ENCODE data around the gene PGAP1.

PGAP1 gene

DNA sequence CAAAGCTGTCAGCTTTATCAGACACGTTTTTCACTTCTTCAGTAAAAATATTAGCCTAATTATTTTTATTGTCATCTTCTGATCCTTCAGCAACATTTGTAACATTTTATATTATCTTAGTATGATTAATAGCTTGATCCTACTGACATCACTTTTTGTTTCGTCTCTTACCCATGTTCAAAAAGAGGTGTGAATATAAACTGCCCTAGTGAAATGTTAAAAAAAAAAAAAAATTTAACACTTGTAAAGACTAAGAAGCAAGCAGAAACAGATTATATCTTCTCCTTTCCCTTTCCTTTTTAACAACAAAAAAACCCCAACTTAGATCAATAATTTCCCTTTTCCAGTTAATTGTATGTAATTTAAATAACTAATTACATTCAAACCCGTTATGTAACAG, 81.1 kb downstream of the PGAP1 start:
- no peak overlapping the region for H3K4me2 ChIP-seq (ENCODE audit: low read depth, low read length, poor library complexity, severe bottlenecking)
- H3K9me3 ChIP-seq (ENCODE audit: insufficient read depth, low read depth, low read length): no peaks in the 10 kb centered on the region
- no peaks in the 10 kb centered on the region for H3K79me2 ChIP-seq (ENCODE audit: insufficient read depth, low read length)
- no peak overlapping the region for H3K4me3 ChIP-seq (ENCODE audit: low read length, poor library complexity, severe bottlenecking)
- peaks cover 26% of the 10 kb centered on the region for H3K36me3 ChIP-seq (ENCODE audit: insufficient read depth, low read length)
- no peak overlapping the region for H3K9ac ChIP-seq (ENCODE audit: low read depth, low read length, poor library complexity, severe bottlenecking)
- TF ChIP-seq EZH2phosphoT487 (IDR thresholded peaks at IDR 0.05; ENCODE audit: borderline replicate concordance): no peak
- no peak overlapping the region for H2AFZ ChIP-seq (ENCODE audit: low read length)
- no peaks in the 10 kb centered on the region for H3K9me2 ChIP-seq (replicated peaks; ENCODE audit: low read depth, low read length)
- no peaks in the 10 kb centered on the region for H4K20me1 ChIP-seq (ENCODE audit: insufficient read depth, low read length, poor library complexity, severe bottlenecking)
- no peaks in the 10 kb centered on the region for H3K27me3 ChIP-seq (ENCODE audit: insufficient read depth, low read length, poor library complexity, severe bottlenecking)
- H3F3A ChIP-seq (ENCODE audit: low read depth): 0 out of 2 replicates have a peak, but pooled peaks cover 3% of the 10 kb centered on the region
- peaks cover 12% of the 10 kb centered on the region for H3K4me1 ChIP-seq (ENCODE audit: insufficient read depth, low read length, poor library complexity, severe bottlenecking)

- Histone ChIP-seq H3F3A (ENCODE audit: low read depth) (0 out of 2 replicates have a peak, but pooled peaks cover 3% of the 10 kb centered on the region), H3K9me2 (replicated peaks; ENCODE audit: low read depth, low read length) (no peaks in the 10 kb centered on the region), H3K4me3 (ENCODE audit: low read length, poor library complexity, severe bottlenecking) (no peak overlapping the region), H3K4me1 (ENCODE audit: insufficient read depth, low read length, poor library complexity, severe bottlenecking) (no peaks in the 10 kb centered on the region), H3K79me2 (ENCODE audit: insufficient read depth, low read length) (no peaks in the 10 kb centered on the region), H2AFZ (ENCODE audit: low read length) (no peak overlapping the region), H3K9me3 (ENCODE audit: insufficient read depth, low read depth, low read length) (no peaks in the 10 kb centered on the region), H3K4me2 (ENCODE audit: low read depth, low read length, poor library complexity, severe bottlenecking) (no peak overlapping the region), H3K9ac (ENCODE audit: low read depth, low read length, poor library complexity, severe bottlenecking) (no peak overlapping the region), H4K20me1 (ENCODE audit: insufficient read depth, low read length, poor library complexity, severe bottlenecking) (no peaks in the 10 kb centered on the region), H3K27me3 (ENCODE audit: insufficient read depth, low read length, poor library complexity, severe bottlenecking) (no peaks in the 10 kb centered on the region), H3K36me3 (ENCODE audit: insufficient read depth, low read length) (peaks cover 40% of the 10 kb centered on the region; the same call in 1 of the 2 replicates)
- TF ChIP-seq, protein P1, sequence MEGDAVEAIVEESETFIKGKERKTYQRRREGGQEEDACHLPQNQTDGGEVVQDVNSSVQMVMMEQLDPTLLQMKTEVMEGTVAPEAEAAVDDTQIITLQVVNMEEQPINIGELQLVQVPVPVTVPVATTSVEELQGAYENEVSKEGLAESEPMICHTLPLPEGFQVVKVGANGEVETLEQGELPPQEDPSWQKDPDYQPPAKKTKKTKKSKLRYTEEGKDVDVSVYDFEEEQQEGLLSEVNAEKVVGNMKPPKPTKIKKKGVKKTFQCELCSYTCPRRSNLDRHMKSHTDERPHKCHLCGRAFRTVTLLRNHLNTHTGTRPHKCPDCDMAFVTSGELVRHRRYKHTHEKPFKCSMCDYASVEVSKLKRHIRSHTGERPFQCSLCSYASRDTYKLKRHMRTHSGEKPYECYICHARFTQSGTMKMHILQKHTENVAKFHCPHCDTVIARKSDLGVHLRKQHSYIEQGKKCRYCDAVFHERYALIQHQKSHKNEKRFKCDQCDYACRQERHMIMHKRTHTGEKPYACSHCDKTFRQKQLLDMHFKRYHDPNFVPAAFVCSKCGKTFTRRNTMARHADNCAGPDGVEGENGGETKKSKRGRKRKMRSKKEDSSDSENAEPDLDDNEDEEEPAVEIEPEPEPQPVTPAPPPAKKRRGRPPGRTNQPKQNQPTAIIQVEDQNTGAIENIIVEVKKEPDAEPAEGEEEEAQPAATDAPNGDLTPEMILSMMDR (conservative IDR thresholded peaks at IDR 0.05; ENCODE audit: low read length): no peak
- TF ChIP-seq EZH2phosphoT487 (IDR thresholded peaks at IDR 0.05; ENCODE audit: borderline replicate concordance): no peak
Measured at GRCh38 chr2:196840171-196840570, 86.3 kb downstream of the PGAP1 start.

DNA sequence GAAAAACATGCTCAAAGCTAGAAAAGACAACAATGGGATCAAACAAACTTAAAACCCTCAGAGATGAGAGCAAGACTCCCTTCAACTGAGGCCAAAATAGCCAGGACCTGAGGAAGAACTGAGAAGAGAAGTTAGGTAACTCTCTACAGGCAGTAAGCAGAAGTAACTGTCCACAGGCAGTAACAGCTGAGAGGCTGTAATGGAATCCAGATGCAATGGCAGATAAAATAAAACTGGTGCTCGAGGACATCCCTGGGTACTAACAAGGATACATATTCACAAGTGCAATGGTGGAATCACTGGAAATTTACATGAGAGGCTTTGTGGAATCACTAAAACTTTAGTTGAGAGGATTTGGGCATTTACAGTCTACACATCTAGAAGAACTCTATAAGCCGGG, 86.9 kb downstream of the PGAP1 start:
- Histone ChIP-seq H3K9me3 (ENCODE audit: insufficient read depth, low read depth, low read length) (no peaks in the 10 kb centered on the region), H3K4me2 (ENCODE audit: low read depth, low read length, poor library complexity, severe bottlenecking) (no peak overlapping the region), H3F3A (ENCODE audit: low read depth) (0 out of 2 replicates have a peak, but pooled peaks cover 3% of the 10 kb centered on the region), H3K9me2 (replicated peaks; ENCODE audit: low read depth, low read length) (no peaks in the 10 kb centered on the region), H3K27me3 (ENCODE audit: insufficient read depth, low read length, poor library complexity, severe bottlenecking) (no peaks in the 10 kb centered on the region), H3K4me1 (ENCODE audit: insufficient read depth, low read length, poor library complexity, severe bottlenecking) (no peaks in the 10 kb centered on the region), H3K36me3 (ENCODE audit: insufficient read depth, low read length) (peaks cover 40% of the 10 kb centered on the region; the same call in 1 of the 2 replicates), H2AFZ (ENCODE audit: low read length) (no peak overlapping the region), H4K20me1 (ENCODE audit: insufficient read depth, low read length, poor library complexity, severe bottlenecking) (no peaks in the 10 kb centered on the region), H3K4me3 (ENCODE audit: low read length, poor library complexity, severe bottlenecking) (no peak overlapping the region), H3K79me2 (ENCODE audit: insufficient read depth, low read length) (no peaks in the 10 kb centered on the region), H3K9ac (ENCODE audit: low read depth, low read length, poor library complexity, severe bottlenecking) (no peak overlapping the region)
- TF ChIP-seq, protein P1 (conservative IDR thresholded peaks at IDR 0.05; ENCODE audit: low read length): no peak
- TF ChIP-seq EZH2phosphoT487 (IDR thresholded peaks at IDR 0.05; ENCODE audit: borderline replicate concordance): no peak

- Histone ChIP-seq H3K9me3 (ENCODE audit: insufficient read depth, low read depth, low read length) (no peaks in the 10 kb centered on the region), H3K27me3 (ENCODE audit: insufficient read depth, low read length, poor library complexity, severe bottlenecking) (no peaks in the 10 kb centered on the region), H3K4me1 (ENCODE audit: insufficient read depth, low read length, poor library complexity, severe bottlenecking) (no peaks in the 10 kb centered on the region), H2AFZ (ENCODE audit: low read length) (no peak overlapping the region), H4K20me1 (ENCODE audit: insufficient read depth, low read length, poor library complexity, severe bottlenecking) (no peaks in the 10 kb centered on the region), H3K79me2 (ENCODE audit: insufficient read depth, low read length) (no peaks in the 10 kb centered on the region), H3K36me3 (ENCODE audit: insufficient read depth, low read length) (peaks cover 26% of the 10 kb centered on the region; the same call in 1 of the 2 replicates), H3K9me2 (replicated peaks; ENCODE audit: low read depth, low read length) (no peaks in the 10 kb centered on the region), H3F3A (ENCODE audit: low read depth) (no peaks in the 10 kb centered on the region), H3K4me2 (ENCODE audit: low read depth, low read length, poor library complexity, severe bottlenecking) (no peak overlapping the region), H3K9ac (ENCODE audit: low read depth, low read length, poor library complexity, severe bottlenecking) (no peak overlapping the region), H3K4me3 (ENCODE audit: low read length, poor library complexity, severe bottlenecking) (no peak overlapping the region)
- no peak for TF ChIP-seq EZH2phosphoT487 (IDR thresholded peaks at IDR 0.05; ENCODE audit: borderline replicate concordance)
- TF ChIP-seq, protein P1 (conservative IDR thresholded peaks at IDR 0.05; ENCODE audit: low read length): no peak
Measured at GRCh38 chr2:196836440-196836839, 90.1 kb downstream of the PGAP1 start.

Data from Loucy (cell line).